HEK293 (cell line): Measurements from ENCODE around the gene EBNA1BP2.

Experiments
- CTCF ChIA-PET: fragments of 350-600 bp; formaldehyde crosslinking; extraction: SDS; loops from one replicate; lab custom pipeline; 2021; ENCODE audit warnings: antibody characterized with exemption; lab: Yijun Ruan, JAX
- POLR2A ChIA-PET: fragments of 300-600 bp; formaldehyde crosslinking; extraction: SDS; loops from one replicate; lab custom pipeline; 2020; ENCODE audit warnings: antibody characterized with exemption, inconsistent platforms; lab: Yijun Ruan, JAX
- H3K27ac ChIP-seq: fragments of 200-500 bp; sonication (Bioruptor generic); 2 replicates; pipeline ENCODE4 v1.5.1; 2014; ENCODE audit warnings: low read depth, low read length, control low read depth, inconsistent platforms; ENCODE audit errors: extremely low read depth
- H3K36me3 ChIP-seq, 2 experiments: fragments of 200-500 bp in 1 of 2; sonication (Bioruptor generic) in 1 of 2; 1 replicate in 1 of 2; 2 replicates in 1 of 2; pipeline ENCODE4 v1.5.1; 2014 to 2017; ENCODE audit warnings: inconsistent platforms in 2 of 2, low read length in 2 of 2; ENCODE audit not compliant: control insufficient read depth in 2 of 2, insufficient read depth in 1 of 2
- H3K4me1 ChIP-seq: fragments of 200-500 bp; sonication (Bioruptor generic); 2 replicates; pipeline ENCODE4 v1.5.1; 2014; ENCODE audit warnings: mild to moderate bottlenecking, low read length, inconsistent platforms; ENCODE audit not compliant: control insufficient read depth, insufficient read depth
- H3K4me3 ChIP-seq: 2 replicates; pipeline ENCODE4 v1.5.1; 2011; ENCODE audit warnings: low read depth, mild to moderate bottlenecking, control low read depth, low read length, moderate library complexity
- H3K9me3 ChIP-seq: fragments of 200-500 bp; sonication (Bioruptor generic); 2 replicates; pipeline ENCODE4 v1.5.1; 2014; ENCODE audit warnings: low read depth, low read length, inconsistent platforms; ENCODE audit not compliant: control insufficient read depth, insufficient read depth
- BCL11B ChIP-seq: fragments of 450-650 bp; formaldehyde crosslinking; IDR thresholded peaks from 2 replicates; pipeline ENCODE4 v1.5.1; 2016; ENCODE audit warnings: low read depth, missing biosample characterization, missing genetic modification characterization
- FEZF1 ChIP-seq: fragments of 450-650 bp; formaldehyde crosslinking; IDR thresholded peaks from 2 replicates; pipeline ENCODE4 v1.5.1; 2016; ENCODE audit warnings: missing biosample characterization, missing genetic modification characterization
- GLIS2 ChIP-seq: fragments of 450-650 bp; formaldehyde crosslinking; IDR thresholded peaks from 2 replicates; pipeline ENCODE4 v1.5.1; 2016; ENCODE audit warnings: missing biosample characterization, missing genetic modification characterization
- MYNN ChIP-seq: fragments of 450-650 bp; formaldehyde crosslinking; IDR thresholded peaks from 2 replicates; pipeline ENCODE4 v1.5.1; 2016; ENCODE audit warnings: missing biosample characterization, missing genetic modification characterization, borderline replicate concordance
- MZF1 ChIP-seq: fragments of 450-650 bp; formaldehyde crosslinking; IDR thresholded peaks from 2 replicates; pipeline ENCODE4 v1.5.1; 2017; ENCODE audit warnings: missing biosample characterization, missing genetic modification characterization, borderline replicate concordance
- SETDB1 ChIP-seq: IDR thresholded peaks from one replicate; pipeline ENCODE4 v1.6.1; 2017; ENCODE audit warnings: mild to moderate bottlenecking, low read length, moderate library complexity, mixed read lengths; ENCODE audit not compliant: insufficient read length
- WT1 ChIP-seq: fragments of 450-650 bp; formaldehyde crosslinking; IDR thresholded peaks from 2 replicates; pipeline ENCODE4 v1.5.1; 2016; ENCODE audit warnings: missing biosample characterization, missing genetic modification characterization
- ZFP37 ChIP-seq: fragments of 450-650 bp; formaldehyde crosslinking; IDR thresholded peaks from 2 replicates; pipeline ENCODE4 v1.5.1; 2016; ENCODE audit warnings: missing biosample characterization, missing genetic modification characterization
- ZNF10 ChIP-seq: fragments of 450-650 bp; formaldehyde crosslinking; IDR thresholded peaks from 2 replicates; pipeline ENCODE4 v1.5.1; 2017; ENCODE audit warnings: missing biosample characterization, missing genetic modification characterization
- ZNF24 ChIP-seq: fragments of 450-650 bp; formaldehyde crosslinking; IDR thresholded peaks from 2 replicates; pipeline ENCODE4 v1.5.1; 2016; ENCODE audit warnings: missing biosample characterization, missing genetic modification characterization
- ZNF335 ChIP-seq: fragments of 450-650 bp; formaldehyde crosslinking; conservative IDR thresholded peaks from 2 replicates; pipeline ENCODE4 v1.5.1; 2016; ENCODE audit warnings: missing biosample characterization, missing genetic modification characterization
- ZNF354C ChIP-seq: fragments of 450-650 bp; formaldehyde crosslinking; IDR thresholded peaks from 2 replicates; pipeline ENCODE4 v1.5.1; 2016; ENCODE audit warnings: missing biosample characterization, missing genetic modification characterization, low read depth, borderline replicate concordance
- ZNF416 ChIP-seq: fragments of 450-650 bp; formaldehyde crosslinking; IDR thresholded peaks from 2 replicates; pipeline ENCODE4 v1.5.1; 2016; ENCODE audit warnings: missing biosample characterization, missing genetic modification characterization
- ZNF473 ChIP-seq: fragments of 450-650 bp; formaldehyde crosslinking; IDR thresholded peaks from 2 replicates; pipeline ENCODE4 v1.5.1; 2017; ENCODE audit warnings: missing biosample characterization, missing genetic modification characterization
- ZNF514 ChIP-seq: fragments of 450-650 bp; formaldehyde crosslinking; IDR thresholded peaks from 2 replicates; pipeline ENCODE4 v1.5.1; 2016; ENCODE audit warnings: missing biosample characterization, missing genetic modification characterization
- ZNF701 ChIP-seq: fragments of 450-650 bp; formaldehyde crosslinking; IDR thresholded peaks from 2 replicates; pipeline ENCODE4 v1.5.1; 2016; ENCODE audit warnings: missing biosample characterization, missing genetic modification characterization
- ZNF768 ChIP-seq: fragments of 450-650 bp; formaldehyde crosslinking; IDR thresholded peaks from 2 replicates; pipeline ENCODE4 v1.5.1; 2018; ENCODE audit warnings: missing biosample characterization, mild to moderate bottlenecking, missing genetic modification characterization
- ZNF843 ChIP-seq: fragments of 450-650 bp; formaldehyde crosslinking; IDR thresholded peaks from 2 replicates; pipeline ENCODE4 v1.5.1; 2016; ENCODE audit warnings: missing biosample characterization, missing genetic modification characterization
- ZSCAN16 ChIP-seq: fragments of 450-650 bp; formaldehyde crosslinking; IDR thresholded peaks from 2 replicates; pipeline ENCODE4 v1.5.1; 2016; ENCODE audit warnings: missing biosample characterization, missing genetic modification characterization
- TF ChIP-seq, protein P1 (sequence below): fragments of 450-650 bp; formaldehyde crosslinking; conservative IDR thresholded peaks from 2 replicates; pipeline ENCODE4 v1.5.1; 2016; ENCODE audit warnings: low read depth, missing biosample characterization, missing genetic modification characterization
- TF ChIP-seq, protein P2 (sequence below): fragments of 450-650 bp; formaldehyde crosslinking; IDR thresholded peaks from 2 replicates; pipeline ENCODE4 v1.5.1; 2016; ENCODE audit warnings: missing biosample characterization, missing genetic modification characterization
- TF ChIP-seq, protein P3 (sequence below): fragments of 450-650 bp; formaldehyde crosslinking; optimal IDR thresholded peaks from 2 replicates; pipeline ENCODE3; 2016; ENCODE audit warnings: missing biosample characterization, mild to moderate bottlenecking, missing genetic modification characterization
- TF ChIP-seq, protein P4 (sequence below): fragments of 450-650 bp; formaldehyde crosslinking; IDR thresholded peaks from 2 replicates; pipeline ENCODE4 v1.5.1; 2016; ENCODE audit warnings: missing biosample characterization, missing genetic modification characterization
- TF ChIP-seq, protein P5 (sequence below): fragments of 450-650 bp; formaldehyde crosslinking; IDR thresholded peaks from 2 replicates; pipeline ENCODE4 v1.5.1; 2017; ENCODE audit warnings: missing biosample characterization, missing genetic modification characterization

The EBNA1BP2 gene

DNA sequence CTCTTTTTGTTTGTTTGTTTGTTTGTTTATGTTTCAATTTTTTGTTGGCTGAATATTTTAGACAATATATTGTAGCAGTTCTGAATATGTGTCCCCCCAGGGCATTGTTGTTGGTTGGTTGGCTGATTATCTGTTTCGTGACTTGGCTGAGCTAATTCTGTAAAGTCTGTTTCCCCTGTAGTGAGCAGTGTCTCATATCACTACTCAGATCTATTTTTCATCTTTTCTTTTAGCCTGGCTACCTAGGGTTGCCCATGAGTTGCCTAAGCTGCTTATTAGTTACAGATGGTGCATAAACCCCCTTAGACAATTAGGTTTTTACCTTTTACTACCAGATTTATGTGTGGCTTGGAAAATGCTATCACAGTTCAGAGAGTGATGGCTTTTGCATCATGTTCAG lies 32.3 kb upstream of the EBNA1BP2 start (continued):
- TF ChIP-seq, protein P1, sequence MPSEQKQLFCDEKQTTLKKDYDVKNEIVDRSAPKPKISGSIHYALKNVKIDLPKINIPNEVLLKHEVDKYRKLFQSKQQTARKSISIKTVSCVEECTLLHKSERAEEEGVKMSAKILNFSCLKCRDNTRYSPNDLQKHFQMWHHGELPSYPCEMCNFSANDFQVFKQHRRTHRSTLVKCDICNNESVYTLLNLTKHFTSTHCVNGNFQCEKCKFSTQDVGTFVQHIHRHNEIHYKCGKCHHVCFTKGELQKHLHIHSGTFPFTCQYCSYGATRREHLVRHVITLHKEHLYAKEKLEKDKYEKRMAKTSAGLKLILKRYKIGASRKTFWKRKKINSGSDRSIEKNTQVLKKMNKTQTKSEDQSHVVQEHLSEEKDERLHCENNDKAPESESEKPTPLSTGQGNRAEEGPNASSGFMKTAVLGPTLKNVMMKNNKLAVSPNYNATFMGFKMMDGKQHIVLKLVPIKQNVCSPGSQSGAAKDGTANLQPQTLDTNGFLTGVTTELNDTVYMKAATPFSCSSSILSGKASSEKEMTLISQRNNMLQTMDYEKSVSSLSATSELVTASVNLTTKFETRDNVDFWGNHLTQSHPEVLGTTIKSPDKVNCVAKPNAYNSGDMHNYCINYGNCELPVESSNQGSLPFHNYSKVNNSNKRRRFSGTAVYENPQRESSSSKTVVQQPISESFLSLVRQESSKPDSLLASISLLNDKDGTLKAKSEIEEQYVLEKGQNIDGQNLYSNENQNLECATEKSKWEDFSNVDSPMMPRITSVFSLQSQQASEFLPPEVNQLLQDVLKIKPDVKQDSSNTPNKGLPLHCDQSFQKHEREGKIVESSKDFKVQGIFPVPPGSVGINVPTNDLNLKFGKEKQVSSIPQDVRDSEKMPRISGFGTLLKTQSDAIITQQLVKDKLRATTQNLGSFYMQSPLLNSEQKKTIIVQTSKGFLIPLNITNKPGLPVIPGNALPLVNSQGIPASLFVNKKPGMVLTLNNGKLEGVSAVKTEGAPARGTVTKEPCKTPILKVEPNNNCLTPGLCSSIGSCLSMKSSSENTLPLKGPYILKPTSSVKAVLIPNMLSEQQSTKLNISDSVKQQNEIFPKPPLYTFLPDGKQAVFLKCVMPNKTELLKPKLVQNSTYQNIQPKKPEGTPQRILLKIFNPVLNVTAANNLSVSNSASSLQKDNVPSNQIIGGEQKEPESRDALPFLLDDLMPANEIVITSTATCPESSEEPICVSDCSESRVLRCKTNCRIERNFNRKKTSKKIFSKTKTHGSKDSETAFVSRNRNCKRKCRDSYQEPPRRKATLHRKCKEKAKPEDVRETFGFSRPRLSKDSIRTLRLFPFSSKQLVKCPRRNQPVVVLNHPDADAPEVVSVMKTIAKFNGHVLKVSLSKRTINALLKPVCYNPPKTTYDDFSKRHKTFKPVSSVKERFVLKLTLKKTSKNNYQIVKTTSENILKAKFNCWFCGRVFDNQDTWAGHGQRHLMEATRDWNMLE (tag by site-specific recombination), result no peak
- TF ChIP-seq ZNF24 (tag by site-specific recombination), result no peak
- TF ChIP-seq ZNF843 (tag by site-specific recombination), result no peak
- no peak for TF ChIP-seq ZNF768 (tag by site-specific recombination)
- TF ChIP-seq ZNF416 (tag by site-specific recombination), result no peak
- no peak for TF ChIP-seq WT1 (tag by site-specific recombination)
- no peak for TF ChIP-seq BCL11B (tag by site-specific recombination)
- TF ChIP-seq ZSCAN16 (tag by site-specific recombination), result no peak
- no peak for TF ChIP-seq ZNF514 (tag by site-specific recombination)
- TF ChIP-seq ZNF701 (tag by site-specific recombination), result no peak
- no peak for TF ChIP-seq ZNF335 (tag by site-specific recombination)

DNA sequence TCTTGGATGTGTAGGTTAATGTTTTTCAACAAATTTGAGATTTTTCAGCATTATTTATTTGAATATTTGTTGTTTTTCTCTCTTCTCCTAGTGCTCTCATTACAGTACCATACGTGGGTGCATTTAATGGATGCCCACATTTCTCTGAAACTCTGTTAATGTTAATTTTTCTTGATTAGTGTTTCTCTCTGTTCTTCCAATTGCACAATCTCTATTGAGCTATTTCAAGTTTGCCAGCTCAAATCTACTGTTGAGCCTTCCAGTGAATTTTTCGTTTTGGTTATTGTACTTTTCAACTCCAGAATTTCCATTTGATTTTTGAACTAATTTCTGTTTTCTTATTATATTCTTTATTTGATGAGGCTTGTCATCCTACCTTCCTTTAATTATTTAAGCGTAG lies 31.8 kb upstream of the EBNA1BP2 start:
- no peak overlapping the region for H3K4me3 ChIP-seq
- ChIA-PET CTCF (no interaction called here), POLR2A (no interaction called here)
- no peaks in the 10 kb centered on the region for H3K36me3 ChIP-seq
- TF ChIP-seq SETDB1 (peak; percentile 70), MYNN (no peak)
- no peaks in the 10 kb centered on the region for H3K9me3 ChIP-seq
- H3K4me1 ChIP-seq, result no peaks in the 10 kb centered on the region
- no peak overlapping the region for H3K27ac ChIP-seq

DNA sequence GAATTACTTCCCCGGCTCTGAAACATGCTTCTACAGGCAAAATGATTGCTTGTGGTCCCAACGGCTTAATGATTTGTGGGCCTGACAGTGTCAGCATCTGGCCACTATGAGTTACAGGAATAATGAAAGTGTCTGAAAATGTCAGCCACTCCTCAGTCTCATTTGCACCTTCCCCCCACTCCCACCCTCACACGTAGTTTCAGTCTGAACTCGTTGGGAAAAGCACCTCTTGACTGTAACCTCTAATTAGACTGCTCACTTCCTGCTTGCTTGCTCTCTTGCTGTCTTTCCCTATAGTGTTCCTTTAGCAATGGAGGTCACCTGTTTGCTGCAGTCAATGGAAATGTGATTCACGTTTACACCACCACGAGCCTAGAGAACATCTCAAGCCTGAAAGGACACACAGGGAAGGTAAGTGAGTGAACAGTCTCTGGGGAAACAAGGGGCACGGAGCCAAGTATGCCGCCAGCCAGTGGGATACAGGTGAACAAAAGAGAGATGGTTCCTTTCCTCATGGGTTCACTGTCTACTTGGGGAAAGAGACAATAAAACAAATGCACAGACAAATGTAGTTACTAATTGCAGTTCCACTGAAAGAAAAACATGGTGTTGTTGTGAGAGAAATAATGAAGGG lies 27.1 kb upstream of the EBNA1BP2 start:
- Histone ChIP-seq H3K4me3 (no peak overlapping the region), H3K27ac (no peak overlapping the region), H3K4me1 (no peaks in the 10 kb centered on the region), H3K36me3 (no peaks in the 10 kb centered on the region), H3K9me3 (no peaks in the 10 kb centered on the region)
- POLR2A ChIA-PET, result no interaction called here
- CTCF ChIA-PET, result no interaction called here
- TF ChIP-seq, protein P2, sequence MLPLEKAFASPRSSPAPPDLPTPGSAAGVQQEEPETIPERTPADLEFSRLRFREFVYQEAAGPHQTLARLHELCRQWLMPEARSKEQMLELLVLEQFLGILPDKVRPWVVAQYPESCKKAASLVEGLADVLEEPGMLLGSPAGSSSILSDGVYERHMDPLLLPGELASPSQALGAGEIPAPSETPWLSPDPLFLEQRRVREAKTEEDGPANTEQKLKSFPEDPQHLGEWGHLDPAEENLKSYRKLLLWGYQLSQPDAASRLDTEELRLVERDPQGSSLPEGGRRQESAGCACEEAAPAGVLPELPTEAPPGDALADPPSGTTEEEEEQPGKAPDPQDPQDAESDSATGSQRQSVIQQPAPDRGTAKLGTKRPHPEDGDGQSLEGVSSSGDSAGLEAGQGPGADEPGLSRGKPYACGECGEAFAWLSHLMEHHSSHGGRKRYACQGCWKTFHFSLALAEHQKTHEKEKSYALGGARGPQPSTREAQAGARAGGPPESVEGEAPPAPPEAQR, result no peak
- TF ChIP-seq, protein P3, sequence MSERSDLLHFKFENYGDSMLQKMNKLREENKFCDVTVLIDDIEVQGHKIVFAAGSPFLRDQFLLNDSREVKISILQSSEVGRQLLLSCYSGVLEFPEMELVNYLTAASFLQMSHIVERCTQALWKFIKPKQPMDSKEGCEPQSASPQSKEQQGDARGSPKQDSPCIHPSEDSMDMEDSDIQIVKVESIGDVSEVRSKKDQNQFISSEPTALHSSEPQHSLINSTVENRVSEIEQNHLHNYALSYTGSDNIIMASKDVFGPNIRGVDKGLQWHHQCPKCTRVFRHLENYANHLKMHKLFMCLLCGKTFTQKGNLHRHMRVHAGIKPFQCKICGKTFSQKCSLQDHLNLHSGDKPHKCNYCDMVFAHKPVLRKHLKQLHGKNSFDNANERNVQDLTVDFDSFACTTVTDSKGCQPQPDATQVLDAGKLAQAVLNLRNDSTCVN (tag by site-specific recombination), result no peak
- TF ChIP-seq MZF1 (no peak), FEZF1 (tag by site-specific recombination) (peak; percentile 88), ZNF354C (no peak), GLIS2 (tag by site-specific recombination) (no peak), ZFP37 (no peak), ZNF10 (tag by site-specific recombination) (no peak), ZNF473 (tag by site-specific recombination) (no peak)
- TF ChIP-seq, protein P4, sequence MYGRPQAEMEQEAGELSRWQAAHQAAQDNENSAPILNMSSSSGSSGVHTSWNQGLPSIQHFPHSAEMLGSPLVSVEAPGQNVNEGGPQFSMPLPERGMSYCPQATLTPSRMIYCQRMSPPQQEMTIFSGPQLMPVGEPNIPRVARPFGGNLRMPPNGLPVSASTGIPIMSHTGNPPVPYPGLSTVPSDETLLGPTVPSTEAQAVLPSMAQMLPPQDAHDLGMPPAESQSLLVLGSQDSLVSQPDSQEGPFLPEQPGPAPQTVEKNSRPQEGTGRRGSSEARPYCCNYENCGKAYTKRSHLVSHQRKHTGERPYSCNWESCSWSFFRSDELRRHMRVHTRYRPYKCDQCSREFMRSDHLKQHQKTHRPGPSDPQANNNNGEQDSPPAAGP (tag by site-specific recombination), result no peak
- TF ChIP-seq, protein P5, sequence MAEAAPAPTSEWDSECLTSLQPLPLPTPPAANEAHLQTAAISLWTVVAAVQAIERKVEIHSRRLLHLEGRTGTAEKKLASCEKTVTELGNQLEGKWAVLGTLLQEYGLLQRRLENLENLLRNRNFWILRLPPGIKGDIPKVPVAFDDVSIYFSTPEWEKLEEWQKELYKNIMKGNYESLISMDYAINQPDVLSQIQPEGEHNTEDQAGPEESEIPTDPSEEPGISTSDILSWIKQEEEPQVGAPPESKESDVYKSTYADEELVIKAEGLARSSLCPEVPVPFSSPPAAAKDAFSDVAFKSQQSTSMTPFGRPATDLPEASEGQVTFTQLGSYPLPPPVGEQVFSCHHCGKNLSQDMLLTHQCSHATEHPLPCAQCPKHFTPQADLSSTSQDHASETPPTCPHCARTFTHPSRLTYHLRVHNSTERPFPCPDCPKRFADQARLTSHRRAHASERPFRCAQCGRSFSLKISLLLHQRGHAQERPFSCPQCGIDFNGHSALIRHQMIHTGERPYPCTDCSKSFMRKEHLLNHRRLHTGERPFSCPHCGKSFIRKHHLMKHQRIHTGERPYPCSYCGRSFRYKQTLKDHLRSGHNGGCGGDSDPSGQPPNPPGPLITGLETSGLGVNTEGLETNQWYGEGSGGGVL (tag by site-specific recombination), result no peak
